Hematopoietic multipotent progenitor cell treated with erythropoietin and hydrocortisone succinate and interleukin-3 and kit ligand, for 4 days (in vitro differentiated cells): ENCODE data around the gene MED22.
A peak's percentile ranks its signal among the peaks of the same experiment; 100 is the strongest.

ENCODE experiments used
- DNase-seq: peaks from one replicate; pipeline ENCODE4 v3.0.0-alpha.2; 2015

Gene MED22

DNA sequence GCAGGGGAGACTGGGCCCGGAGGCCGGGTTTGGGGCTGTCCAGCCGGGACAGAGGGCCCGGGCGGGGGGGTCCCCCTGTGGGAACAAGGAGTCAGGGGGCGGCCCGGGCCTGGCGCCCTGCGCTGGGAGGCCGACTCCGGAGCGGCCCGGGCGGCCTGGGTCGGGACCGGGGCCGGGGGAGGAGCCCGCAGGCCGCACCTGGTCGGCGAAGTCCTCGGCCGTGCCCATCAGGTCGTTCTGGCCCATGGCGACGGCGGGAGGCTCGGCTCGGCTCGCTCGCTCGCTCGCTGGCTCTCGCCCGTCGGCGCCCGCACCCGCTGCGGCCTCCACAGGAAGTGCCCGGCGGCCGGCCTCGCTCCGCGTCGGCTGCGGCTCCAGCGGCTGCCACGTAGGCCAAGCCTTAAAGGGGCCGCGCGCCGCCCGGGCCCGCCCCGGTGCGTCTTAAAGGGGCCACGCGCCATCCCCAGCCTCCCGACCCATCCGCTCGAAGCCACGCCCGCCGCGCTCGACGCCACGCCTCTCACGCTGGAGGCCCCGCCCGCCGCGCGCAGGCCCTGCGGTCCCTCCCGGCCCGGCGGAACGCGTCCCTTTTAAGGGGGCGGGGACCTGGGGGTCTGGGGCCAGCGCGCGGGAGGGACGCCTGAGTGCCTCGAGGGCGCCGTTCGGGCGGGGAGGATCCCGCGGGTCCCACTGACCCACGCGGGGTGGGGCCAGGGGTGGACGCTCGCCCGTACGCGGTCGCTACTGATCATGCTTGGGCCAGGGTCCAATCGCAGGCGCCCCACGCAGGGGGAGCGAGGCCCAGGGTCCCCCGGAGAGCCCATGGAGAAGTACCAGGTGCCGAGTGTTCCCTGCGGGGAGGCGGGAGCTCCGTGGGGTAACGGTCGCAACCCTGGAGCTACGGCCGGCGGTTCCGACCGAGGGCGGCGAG lies 28.1 kb upstream of the MED22 start, which contains the start of the genes STKLD1 and SURF4:
Gene STKLD1 (plus strand): TSS at position 643 of the 931 bp plus-strand sequence. CDS start 108 bp downstream, at position 751.
Gene SURF4 (minus strand): TSS at position 337 of the 931 bp plus-strand sequence. CDS start 91 bp downstream, at position 246.
- peak; percentile 98 for DNase-seq

DNA sequence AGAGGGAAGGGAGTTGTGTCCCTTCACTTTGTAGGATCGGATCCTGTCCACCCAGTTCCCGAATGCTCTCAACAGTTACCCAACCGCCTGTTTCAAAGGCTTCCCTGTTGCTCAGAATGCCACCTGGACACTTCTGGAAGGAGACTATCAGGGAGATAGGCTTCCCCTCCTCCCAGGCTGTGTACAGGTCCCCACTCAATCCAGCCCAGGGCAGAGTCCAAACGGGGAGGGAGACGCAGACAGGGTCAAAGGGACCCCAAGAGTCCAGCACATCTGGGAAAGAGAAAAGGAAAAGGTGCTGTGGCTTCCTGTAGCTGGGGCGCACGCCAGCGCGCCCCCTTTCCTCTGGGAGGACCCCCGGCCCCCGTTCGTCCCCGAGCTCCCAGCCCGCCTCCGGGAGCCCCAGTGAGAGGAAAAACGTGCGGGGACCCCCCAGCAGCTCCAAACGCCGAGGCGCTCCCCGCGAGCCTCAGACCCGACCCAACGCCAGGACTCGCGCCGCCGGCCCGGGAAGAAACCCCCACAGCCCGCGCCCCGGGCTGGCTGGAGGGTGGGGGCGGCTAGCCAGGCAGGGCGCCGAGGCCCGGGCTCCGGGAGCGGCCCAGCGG lies 27.3 kb upstream of the MED22 start:
- DNase-seq: peak; percentile 67

DNA sequence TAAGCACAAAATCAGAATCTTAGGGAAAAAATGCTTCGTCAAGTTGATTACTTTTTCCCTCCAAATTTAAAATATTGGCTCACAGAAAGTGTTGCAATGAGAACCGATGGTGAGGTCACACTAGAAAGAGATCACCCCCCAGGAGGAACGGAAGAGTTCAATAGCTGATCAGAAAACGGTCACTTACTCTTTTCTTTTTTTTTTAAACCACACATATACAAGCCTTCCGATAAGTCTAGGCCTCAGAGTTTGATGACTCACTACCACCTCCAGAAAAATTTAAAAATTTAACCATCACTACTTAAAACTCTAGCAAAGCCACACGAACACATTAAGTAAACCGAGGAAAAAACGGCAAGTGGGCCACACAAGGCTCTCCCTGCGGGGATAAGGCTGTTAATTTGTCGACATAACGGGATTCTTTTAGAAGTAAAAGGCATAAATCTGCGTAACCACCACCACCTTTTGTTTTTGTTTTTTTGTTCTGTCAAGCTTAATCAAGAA lies 26.7 kb upstream of the MED22 start:
- DNase-seq: peak; percentile 77

DNA sequence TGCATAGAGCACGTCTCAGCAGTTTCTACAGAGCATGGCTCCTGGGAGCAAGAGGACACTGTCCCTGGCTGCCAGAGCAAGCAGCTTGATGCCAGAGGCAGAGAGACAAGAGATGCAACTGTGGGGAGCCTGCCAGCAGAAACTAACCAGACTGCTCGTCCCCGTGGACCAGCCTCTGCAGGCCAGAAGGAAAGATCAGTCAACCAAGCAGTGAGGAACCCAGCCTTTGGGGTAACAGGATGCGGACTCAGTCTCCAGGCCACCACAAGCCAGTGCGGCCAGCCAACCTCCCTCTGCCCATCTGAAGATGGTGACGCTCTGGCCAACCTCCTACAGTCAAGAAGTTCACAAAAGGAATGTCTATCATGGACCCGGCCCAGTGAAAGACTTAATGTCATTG lies 24.2 kb upstream of the MED22 start:
- no peak for DNase-seq

DNA sequence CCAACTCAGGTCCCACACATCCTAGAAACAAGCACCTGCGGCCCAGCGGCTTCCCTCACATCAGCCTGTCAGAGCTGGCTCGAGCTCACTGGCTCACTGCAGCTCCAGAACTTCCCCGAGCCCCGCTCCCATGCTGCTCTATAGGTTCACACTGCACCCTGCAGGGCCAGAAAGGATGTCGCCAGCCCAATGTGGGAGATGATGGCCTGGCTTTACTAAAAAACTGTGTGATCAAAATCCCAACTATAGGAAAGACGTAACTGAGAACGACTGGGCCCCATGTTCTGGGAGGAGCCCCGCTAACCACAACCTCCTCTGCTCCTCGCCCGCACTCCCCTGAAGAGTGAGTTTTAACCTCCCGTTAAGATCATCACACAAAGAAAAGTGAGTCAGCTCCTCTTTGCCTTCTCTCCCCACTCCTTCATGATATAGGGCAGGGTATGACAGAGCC lies 23.4 kb upstream of the MED22 start:
- peak; percentile 73 for DNase-seq

DNA sequence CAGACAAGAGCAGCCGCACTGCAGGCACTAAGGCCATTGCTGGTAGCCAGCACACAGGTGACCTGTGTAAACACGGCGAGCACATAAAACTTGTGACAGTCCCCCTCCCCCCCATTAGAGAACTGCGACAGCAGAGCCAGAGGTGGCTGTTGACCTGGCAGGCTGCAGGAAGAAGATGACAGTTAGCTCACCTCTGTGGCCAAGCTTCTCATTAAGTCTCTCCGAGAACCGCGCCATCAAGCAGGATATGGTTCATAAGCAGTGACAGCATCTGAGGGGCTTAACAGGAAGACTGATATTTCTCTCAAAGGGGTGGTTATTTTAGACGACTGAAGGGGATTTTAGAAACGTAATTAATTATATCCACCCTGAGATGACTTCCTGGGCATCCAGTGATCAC lies 22.8 kb upstream of the MED22 start:
- DNase-seq: no peak

DNA sequence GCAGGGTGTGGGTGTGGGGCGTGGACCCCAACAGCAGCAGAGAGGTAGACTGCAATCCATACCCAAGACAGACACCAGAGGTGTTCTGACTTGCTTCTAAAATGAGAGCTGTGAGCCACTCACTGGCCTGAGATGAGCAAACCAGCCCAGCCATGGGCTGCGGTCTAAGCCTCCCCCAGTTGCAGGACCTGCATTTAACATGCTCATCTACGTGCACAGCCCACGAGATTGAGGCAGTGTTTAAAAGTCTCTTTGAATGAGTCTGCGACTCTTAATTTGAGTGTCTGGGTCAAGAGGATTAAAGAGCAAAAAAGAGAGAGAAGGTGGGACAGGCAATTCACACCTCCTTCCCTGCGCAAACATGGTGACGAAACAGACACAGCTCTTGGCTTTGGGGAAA lies 22.0 kb upstream of the MED22 start:
- no peak for DNase-seq

DNA sequence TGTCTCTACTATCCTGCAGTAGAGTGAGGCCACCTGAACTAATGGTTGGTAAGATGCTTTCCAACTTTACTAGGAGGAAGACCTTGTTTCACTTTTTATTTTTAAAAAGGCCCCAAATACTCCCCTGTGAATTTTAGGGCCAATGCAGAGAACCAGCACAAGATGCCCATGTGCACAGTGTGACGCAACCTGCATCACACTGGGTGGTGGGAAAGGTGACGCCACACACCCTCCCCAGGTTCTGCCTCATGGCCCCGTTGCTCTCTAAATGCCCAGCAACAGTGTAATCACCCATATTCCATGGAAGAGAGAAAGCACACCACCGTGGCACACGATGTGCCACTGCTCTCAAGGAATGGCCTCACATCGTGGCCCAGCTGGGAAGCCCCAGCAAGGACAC lies 21.5 kb upstream of the MED22 start:
- no peak for DNase-seq

DNA sequence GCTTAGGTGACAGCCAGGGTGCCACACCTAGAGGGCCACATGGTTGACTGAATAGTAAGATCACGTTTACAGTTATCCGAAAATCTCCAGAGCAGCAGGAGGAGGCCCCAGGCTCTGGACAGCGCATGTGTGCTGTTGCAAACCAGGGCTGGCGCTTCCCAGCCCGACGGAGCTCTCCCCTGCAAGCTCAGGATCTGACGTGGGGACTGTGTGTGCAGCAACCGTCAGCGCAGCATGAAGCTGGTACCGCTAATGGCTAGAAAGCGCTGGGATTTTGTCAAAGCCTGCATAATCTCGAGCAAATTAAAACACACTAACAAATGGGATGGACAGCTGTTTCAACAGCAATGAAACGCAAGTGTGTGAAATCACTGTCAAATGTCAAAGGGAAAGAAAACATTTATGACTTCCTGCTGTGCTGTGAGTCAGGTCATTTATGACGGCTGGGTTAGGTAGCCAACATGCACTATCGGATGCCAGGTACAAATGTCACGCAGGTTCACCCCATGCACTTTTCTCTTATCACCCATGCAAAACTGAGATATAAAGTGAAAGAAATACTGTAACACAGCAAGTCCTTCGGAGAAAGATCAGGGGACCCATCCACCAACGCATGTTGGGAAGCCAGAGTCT lies 20.4 kb upstream of the MED22 start:
- no peak for DNase-seq

DNA sequence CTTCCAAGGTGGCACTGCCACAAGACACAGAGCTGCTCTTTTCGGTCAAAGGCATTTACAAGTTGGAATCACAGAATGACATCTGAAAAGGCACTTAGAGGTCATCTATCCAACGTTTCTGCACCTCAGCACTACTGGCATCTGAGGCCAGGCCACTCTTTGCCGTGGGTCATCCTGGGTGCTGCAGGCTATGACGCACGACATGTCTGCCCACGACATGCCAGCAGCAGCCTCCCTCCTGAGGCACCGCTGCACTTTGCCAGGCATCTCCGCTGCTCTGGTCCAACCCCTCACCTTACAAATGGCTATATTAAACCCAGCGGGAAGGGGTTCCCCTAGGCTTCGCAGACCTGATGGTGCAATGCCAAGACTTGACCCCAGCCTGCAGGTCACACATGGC lies 19.8 kb upstream of the MED22 start:
- no peak for DNase-seq

DNA sequence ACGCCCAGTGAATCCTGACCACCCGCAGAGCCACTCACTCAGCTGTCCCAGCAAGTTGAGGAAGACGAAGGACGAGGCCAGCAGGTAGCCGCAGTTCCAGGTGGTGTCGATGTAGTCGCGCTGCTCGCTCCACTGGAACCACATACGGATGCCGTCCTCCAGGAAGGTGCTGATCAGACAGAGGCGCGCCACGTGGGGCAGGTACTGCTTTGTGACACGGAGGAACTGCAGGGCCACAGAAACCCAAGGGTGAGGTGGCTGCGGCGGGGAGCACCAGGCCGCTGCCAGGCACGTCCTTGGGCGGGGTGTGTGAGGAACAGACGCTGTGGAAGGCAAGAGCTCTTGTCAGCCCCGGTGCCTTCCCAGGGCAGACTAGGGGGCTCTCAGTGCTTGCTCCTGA lies 19.3 kb upstream of the MED22 start:
- DNase-seq: no peak

DNA sequence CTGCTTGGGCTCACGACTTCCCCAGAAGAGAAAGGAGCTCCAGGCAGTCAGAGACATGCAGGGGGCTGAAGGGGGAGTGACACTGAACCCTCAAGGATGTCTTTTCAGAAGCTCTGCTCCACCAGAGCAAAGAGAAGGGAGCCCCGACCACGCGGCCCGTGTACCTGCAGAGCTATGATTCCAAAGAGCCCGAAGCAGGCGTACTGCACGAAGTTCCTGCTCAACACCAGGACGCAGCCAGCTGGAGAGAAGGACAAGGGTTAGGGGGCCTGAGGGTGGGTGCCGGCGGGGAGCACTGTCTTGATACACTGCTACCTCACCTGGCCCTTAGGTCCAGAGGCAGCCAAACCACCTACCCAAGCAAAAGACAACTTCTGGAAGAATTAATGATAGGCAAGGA lies 18.5 kb upstream of the MED22 start:
- no peak for DNase-seq

DNA sequence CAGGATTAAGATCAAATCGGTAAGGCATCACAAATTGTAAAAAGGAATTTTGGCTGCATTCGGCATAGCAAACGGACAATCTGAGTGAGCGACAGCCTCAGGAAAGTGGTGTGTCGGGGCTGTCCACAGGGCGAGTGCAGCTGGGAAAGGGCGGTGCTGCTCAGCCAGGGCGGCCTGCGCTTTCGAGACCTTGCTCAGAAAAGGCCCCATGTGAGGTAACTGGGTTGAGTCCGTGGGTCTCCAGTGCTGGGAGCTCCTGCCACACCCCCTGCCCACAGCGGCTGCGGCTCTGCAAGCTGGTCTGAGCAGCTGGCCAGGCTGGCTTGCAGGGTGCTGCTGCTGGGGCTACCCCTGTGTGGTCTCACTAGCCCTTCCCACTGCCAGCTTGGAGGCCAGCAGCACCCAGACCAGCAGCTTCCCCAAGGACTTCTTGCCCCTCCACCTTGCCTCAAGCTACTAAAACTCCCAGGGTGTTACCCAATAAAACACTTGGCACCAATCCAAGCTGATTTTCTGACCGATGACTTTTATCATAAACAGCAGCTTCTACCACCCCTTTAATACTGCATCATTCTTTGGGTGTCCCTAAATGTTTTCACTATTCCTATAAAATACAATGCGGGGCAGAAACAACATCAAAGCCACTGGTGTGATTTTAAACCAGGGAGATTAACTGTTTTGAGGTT lies 14.6 kb upstream of the MED22 start:
- DNase-seq: peak; percentile 36

DNA sequence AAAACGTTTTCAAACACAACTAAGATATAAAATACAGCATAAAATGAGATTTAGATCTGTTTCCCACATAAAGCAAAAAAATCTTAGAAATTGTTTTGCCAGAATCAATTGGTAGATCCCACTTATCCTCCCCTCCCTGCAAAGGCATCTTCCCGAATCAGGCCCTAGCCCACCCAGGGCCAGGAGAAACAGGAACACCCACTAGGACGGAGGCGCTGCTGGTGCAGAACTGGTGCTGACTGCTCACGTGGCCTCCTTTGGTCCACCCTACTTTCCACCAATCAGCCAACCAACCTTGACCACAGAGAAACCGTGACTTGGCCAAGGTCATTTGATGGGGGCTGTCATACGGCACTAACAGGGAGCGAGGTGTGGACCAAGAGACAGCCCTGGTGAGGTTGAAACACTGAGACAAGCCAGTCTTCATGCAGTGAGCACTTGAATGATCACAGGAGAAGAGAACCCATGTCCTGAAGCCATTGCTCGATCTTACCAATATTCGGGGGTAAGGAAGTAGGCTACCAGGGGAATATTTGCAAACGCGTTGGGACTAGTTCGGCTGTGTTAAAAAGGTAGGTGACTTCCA lies 13.7 kb upstream of the MED22 start:
- no peak for DNase-seq

DNA sequence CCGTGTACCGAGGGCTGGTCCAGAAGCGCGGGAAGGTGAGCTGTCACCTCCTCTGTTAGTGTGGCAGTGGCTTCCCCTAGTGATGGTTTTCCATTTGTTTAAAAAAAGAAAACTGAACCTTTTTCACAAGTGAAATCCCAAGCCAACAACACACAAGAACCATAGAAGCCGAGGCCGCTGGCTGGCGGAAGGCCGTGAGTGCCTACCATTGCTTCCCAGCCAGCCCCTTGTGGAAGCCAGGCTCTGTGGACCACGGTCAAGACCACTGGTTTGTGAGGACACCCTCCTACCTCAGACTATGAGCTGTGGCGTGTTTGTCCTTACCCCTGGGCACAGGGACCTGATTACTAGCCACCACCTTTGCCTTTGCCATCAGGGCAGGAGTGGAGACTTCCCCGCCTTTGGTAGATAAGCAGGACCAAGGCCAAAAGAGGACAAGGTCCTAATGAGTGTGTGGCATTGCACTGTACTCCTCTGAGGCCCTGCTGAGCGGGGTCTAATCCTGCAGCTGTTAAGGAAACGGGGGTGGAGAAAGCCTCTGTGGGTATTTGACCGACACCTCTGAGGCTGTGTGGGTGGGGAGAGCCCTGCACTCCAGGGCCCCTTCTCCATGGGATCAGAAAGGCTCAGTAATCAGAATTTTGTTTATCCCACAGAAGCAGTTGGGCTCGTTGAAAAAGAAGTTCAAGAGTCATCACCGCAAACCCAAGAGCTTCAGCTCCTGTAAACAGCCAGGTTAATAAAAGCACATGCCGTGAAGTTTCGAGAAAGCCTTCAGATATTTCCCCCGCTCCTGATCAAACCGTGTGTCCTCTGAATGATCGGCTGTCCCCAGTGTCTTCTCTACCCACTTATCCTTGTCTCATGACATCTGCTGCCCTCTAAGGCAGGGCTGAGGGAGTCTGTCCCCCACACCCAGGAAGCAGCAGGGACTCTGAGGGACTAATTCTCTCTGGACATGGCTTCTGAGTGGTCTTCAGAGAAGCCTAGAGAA lies 12.8 kb upstream of the MED22 start:
- no peak for DNase-seq

DNA sequence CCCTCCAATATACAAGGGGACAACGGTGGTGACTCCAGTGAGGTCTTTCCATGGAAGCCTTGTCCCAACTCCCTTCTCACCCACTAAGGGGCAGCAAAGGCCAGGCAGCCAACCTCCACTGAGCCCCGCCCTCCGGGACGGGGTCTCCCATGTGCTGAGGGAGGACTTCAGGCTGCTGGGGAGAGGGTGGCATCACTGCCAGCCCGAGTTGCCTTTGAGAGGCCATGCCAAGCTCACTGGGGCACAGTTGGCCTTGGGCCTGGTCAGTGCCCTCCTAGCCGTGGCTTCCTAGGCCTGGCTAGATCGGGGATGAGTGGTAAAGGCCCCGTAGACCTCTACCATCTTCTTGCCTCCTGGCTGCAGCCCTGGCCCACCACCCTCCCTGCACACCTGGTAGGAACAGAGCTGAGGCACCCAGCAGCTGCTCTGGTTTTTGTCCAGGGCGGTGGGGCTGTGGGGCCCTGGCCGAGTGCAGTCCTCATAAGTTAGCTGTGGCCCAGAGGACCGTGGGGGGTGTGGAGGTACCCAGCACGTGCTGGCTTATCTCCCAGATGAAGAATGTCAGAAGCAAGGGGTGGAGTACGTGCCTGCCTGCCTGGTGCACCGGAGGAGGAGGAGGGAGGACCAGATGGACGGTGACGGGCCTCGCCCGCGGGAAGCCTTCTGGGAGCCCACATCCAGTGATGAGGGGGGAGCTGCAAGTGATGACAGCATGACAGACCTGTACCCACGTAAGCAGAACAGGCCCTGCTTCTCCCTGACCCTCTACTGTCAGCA lies 11.7 kb upstream of the MED22 start:
- DNase-seq: peak; percentile 74

DNA sequence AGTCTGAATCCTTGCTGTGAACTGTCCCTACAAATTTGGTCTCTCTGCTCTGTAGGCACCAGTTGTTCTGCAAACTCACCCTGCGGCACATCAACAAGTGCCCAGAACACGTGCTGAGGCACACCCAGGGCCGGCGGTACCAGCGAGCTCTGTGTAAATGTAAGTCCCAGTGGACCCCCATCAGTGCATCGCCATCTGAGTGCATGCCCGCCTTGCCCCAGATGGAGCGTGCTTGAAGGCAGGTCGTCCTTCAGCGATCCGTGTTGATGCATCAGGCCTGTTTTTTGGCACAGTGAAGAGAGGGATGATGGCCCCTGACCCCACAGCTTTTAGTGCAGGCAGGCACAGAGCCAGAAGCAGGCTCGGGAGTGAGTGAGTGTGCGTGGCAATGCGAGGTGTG lies 9.7 kb upstream of the MED22 start:
- DNase-seq: no peak

DNA sequence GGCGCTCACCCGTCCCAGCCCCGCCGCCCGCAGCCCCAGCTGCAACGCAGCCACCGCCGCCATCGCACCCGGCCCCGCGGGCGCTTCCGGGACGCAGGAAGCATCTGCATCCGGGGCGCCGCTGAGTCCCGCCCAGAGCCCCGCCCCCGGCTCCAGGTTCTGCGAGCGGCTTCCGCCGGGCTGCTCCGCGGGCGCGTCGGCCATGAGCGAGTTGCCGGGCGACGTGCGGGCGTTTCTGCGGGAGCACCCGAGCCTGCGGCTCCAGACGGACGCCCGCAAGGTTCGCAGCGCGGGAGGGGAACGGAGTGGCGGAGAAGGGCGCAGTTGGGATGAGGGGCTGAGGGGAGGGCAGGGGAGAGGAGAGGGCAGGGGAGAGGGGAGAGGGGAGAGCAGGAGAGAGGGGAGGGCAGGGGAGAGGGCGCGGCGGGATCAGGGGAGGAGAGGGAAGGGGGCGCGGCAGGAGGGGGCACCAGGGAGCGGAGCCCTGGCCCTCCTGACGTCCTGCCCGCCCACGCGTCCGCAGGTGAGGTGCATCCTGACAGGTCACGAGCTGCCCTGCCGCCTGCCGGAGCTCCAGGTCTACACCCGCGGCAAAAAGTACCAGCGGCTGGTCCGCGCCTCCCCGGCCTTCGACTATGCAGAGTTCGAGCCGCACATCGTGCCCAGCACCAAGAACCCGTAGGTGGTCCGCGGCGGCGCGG lies 8.6 kb upstream of the MED22 start, which contains the start of the genes SURF1 and SURF2:
Gene SURF1 (minus strand): TSS at position 97 of the 701 bp plus-strand sequence. CDS start 34 bp downstream, at position 63.
Gene SURF2 (plus strand): TSS at position 160 of the 701 bp plus-strand sequence. CDS start 43 bp downstream, at position 203.
- peak; percentile 96 for DNase-seq

DNA sequence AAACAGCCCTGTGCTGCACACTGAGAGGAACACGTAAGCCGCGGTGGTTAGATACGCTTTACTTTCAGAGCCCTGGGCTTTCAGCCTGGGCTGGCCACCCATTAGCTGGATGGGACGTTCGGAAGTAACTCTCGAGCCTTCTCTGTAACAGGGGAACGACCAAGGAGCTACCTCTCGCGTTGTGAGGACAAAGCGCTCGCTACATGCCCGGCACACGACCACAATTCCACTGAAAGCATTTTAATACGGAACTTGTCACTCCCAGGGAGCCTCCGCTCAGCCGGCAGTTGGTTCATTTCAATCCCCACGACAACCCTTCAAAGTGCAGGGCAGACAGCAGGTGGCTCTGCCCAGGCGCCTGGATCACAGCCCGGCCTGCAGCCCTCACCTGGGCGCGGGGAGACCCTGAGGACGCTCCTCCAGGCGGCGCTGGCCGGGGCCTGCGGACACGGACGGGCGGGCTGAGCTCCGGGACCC lies 8.0 kb upstream of the MED22 start:
- peak; percentile 56 for DNase-seq
